Loucy (cell line): ENCODE results near the gene ATG13.

Experiments used
- EZH2phosphoT487 ChIP-seq: fragments of 200-600 bp; IDR thresholded peaks from 2 replicates; pipeline ENCODE4 v1.6.1; 2018; ENCODE audit warnings: antibody characterized with exemption, mild to moderate bottlenecking, moderate library complexity, borderline replicate concordance
- TF ChIP-seq, protein P1 (sequence below): fragments of 200-600 bp; sonication (generic); conservative IDR thresholded peaks from 2 replicates; pipeline ENCODE4 v1.5.1; 2014; ENCODE audit warnings: mild to moderate bottlenecking, antibody characterized with exemption, low read length

DNA sequence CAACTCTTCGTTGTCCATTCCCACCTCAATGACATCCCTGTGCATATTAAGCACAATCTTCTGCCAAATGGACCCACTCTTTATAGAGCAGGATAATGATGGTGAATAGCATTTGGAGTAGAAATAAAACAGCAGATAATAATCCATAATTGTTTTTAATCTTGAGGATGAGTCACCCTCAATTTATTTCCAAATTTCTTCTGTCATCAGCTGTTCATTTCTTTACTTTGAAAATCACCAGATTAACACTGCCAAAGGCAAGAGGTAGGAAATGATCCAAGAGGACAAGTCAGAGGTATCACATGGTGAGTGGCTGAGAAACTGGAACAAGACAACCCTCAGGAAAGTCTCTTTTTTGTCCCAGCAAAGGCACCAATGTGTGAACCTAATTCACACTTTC, 16.2 kb upstream of the ATG13 start:
- TF ChIP-seq EZH2phosphoT487 = no peak
- TF ChIP-seq, protein P1, sequence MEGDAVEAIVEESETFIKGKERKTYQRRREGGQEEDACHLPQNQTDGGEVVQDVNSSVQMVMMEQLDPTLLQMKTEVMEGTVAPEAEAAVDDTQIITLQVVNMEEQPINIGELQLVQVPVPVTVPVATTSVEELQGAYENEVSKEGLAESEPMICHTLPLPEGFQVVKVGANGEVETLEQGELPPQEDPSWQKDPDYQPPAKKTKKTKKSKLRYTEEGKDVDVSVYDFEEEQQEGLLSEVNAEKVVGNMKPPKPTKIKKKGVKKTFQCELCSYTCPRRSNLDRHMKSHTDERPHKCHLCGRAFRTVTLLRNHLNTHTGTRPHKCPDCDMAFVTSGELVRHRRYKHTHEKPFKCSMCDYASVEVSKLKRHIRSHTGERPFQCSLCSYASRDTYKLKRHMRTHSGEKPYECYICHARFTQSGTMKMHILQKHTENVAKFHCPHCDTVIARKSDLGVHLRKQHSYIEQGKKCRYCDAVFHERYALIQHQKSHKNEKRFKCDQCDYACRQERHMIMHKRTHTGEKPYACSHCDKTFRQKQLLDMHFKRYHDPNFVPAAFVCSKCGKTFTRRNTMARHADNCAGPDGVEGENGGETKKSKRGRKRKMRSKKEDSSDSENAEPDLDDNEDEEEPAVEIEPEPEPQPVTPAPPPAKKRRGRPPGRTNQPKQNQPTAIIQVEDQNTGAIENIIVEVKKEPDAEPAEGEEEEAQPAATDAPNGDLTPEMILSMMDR = no peak
